ENCODE data around the gene CCDC81. TPM values are rescaled to one million over a fixed set of nuclear protein-coding genes. Genes with fewer than 3 reads are reported as not detected.

CCDC81 gene
- polyA plus RNA-seq, 3 donors: 0.11 to 0.31 (median 0.24) TPM

- Histone ChIP-seq H3K9ac (ENCODE audit: insufficient read depth, low read length, poor library complexity, severe bottlenecking) (no peak overlapping the region), H3K4me1 (ENCODE audit: control insufficient read depth in 1 of 2, insufficient read depth in 2 of 2, low read length in 2 of 2) (peaks cover 0 to 7% of the 10 kb centered on the region in 2 donors), H3K9me3 (replicated peaks in 1 of 2; ENCODE audit: control insufficient read depth in 1 of 2, insufficient read depth in 1 of 2, low read length in 2 of 2) (peaks cover 15 to 16% of the 10 kb centered on the region in 2 donors), H3K4me2 (replicated peaks; ENCODE audit: extremely low read depth, low read length, poor library complexity, severe bottlenecking) (no peak overlapping the region), H3K79me2 (ENCODE audit: insufficient read depth, low read length) (no peaks in the 10 kb centered on the region), H4K20me1 (ENCODE audit: insufficient read depth, low read length) (no peaks in the 10 kb centered on the region), H3K27ac (ENCODE audit: low read depth in 1 of 2, low read length in 2 of 2) (no peak overlapping the region), H3K36me3 (replicated peaks in 1 of 2; ENCODE audit: control insufficient read depth in 1 of 2, insufficient read depth in 2 of 2, low read length in 2 of 2) (no peaks in the 10 kb centered on the region), H2AFZ (ENCODE audit: insufficient read depth, low read depth, low read length, poor library complexity, severe bottlenecking) (no peak overlapping the region), H3K4me3 (replicated peaks in 1 of 3; ENCODE audit: low read depth in 2 of 3, low read length in 3 of 3) (no peak overlapping the region), H3K27me3 (ENCODE audit: control insufficient read depth in 2 of 2, insufficient read depth in 2 of 2, low read length in 2 of 2) (no peaks in the 10 kb centered on the region)
- intact Hi-C loops (cut with micrococcal nuclease): no loop called here
- H3K4me1 Mint-ChIP-seq: peaks cover 17% of the 10 kb centered on the region
- no peaks in the 10 kb centered on the region for H3K36me3 Mint-ChIP-seq
- no peak for TF ChIP-seq CTCF (IDR thresholded peaks at IDR 0.05)
- H3K27me3 Mint-ChIP-seq (ENCODE audit: low read depth in 3 of 3): peaks cover 0 to 6% (median 3%) of the 10 kb centered on the region in 3 donors
- H3K4me3 Mint-ChIP-seq: no peak overlapping the region
- peaks cover 13 to 29% (median 23%) of the 10 kb centered on the region in 7 donors for H3K9me3 Mint-ChIP-seq
- H3K27ac Mint-ChIP-seq: no peak overlapping the region
- DNase-seq: no peak
These were observed 2.1 kb upstream of the CCDC81 start for GRCh38 chr11:86372586-86372985.

GRCh38 chr11:86374069-86374468 is 618 bp upstream of the CCDC81 start:
- no CpG with 5 or more reads among the region's 1 CpG for WGBS (ENCODE audit: insufficient coverage)
- intact Hi-C loops (cut with micrococcal nuclease): no loop called here
- H2AFZ ChIP-seq (ENCODE audit: insufficient read depth, low read depth, low read length, poor library complexity, severe bottlenecking): no peak overlapping the region

More at GRCh38 chr11:86374069-86374468, 618 bp upstream of the CCDC81 start:
- Histone ChIP-seq H3K36me3 (replicated peaks in 1 of 2; ENCODE audit: control insufficient read depth in 1 of 2, insufficient read depth in 2 of 2, low read length in 2 of 2) (no peaks in the 10 kb centered on the region), H4K20me1 (ENCODE audit: insufficient read depth, low read length) (no peaks in the 10 kb centered on the region), H3K27ac (ENCODE audit: low read depth in 1 of 2, low read length in 2 of 2) (no peak overlapping the region), H3K4me1 (ENCODE audit: control insufficient read depth in 1 of 2, insufficient read depth in 2 of 2, low read length in 2 of 2) (peaks cover 0 to 7% of the 10 kb centered on the region in 2 donors), H3K9me3 (replicated peaks in 1 of 2; ENCODE audit: control insufficient read depth in 1 of 2, insufficient read depth in 1 of 2, low read length in 2 of 2) (peaks cover 15 to 16% of the 10 kb centered on the region in 2 donors), H3K9ac (ENCODE audit: insufficient read depth, low read length, poor library complexity, severe bottlenecking) (no peak overlapping the region), H3K4me2 (replicated peaks; ENCODE audit: extremely low read depth, low read length, poor library complexity, severe bottlenecking) (peak overlapping the region; percentile 6), H3K27me3 (ENCODE audit: control insufficient read depth in 2 of 2, insufficient read depth in 2 of 2, low read length in 2 of 2) (no peaks in the 10 kb centered on the region), H3K79me2 (ENCODE audit: insufficient read depth, low read length) (no peaks in the 10 kb centered on the region), H3K4me3 (replicated peaks in 1 of 3; ENCODE audit: low read depth in 2 of 3, low read length in 3 of 3) (no peak overlapping the region)
- H3K9me3 Mint-ChIP-seq: peaks cover 13 to 29% (median 23%) of the 10 kb centered on the region in 7 donors
- no peak for TF ChIP-seq CTCF (IDR thresholded peaks at IDR 0.05)
- H3K27ac Mint-ChIP-seq: peak overlapping the region in 1 of 7 donors; percentile 27
- H3K4me1 Mint-ChIP-seq: peaks cover 17% of the 10 kb centered on the region
- no peak for DNase-seq
- H3K4me3 Mint-ChIP-seq: peak overlapping the region; percentile 44 to 55
- H3K27me3 Mint-ChIP-seq (ENCODE audit: low read depth in 3 of 3): peaks cover 0 to 6% (median 6%) of the 10 kb centered on the region in 3 donors
- no peaks in the 10 kb centered on the region for H3K36me3 Mint-ChIP-seq
